Progenitor cell of endocrine pancreas (in vitro differentiated cells): Measurements from ENCODE around the gene SORL1. TPM values are rescaled to one million over a fixed set of nuclear protein-coding genes. Genes with fewer than 3 reads are reported as not detected.

Experiments used
- DNase-seq: peaks from one replicate; pipeline ENCODE4 v3.0.0; 2021; ENCODE audit warnings: low spot score; ENCODE audit not compliant: unreplicated experiment
- H3K27ac Mint-ChIP-seq: 2 replicates; pipeline ENCODE4 v1.8.0; 2021; ENCODE audit warnings: mild to moderate bottlenecking, moderate library complexity, mixed read lengths
- H3K27me3 Mint-ChIP-seq: 2 replicates; pipeline ENCODE4 v1.8.0; 2021; ENCODE audit warnings: mixed read lengths
- H3K36me3 Mint-ChIP-seq: 2 replicates; pipeline ENCODE4 v1.8.0; 2022; ENCODE audit warnings: mixed read lengths; ENCODE audit not compliant: insufficient read depth
- H3K4me1 Mint-ChIP-seq: 2 replicates; pipeline ENCODE4 v1.8.0; 2021; ENCODE audit warnings: low read depth, mixed read lengths
- H3K4me3 Mint-ChIP-seq: 2 replicates; pipeline ENCODE4 v1.8.0; 2021; ENCODE audit warnings: low read depth, mild to moderate bottlenecking, moderate library complexity, mixed read lengths
- H3K9me3 Mint-ChIP-seq: 2 replicates; pipeline ENCODE4 v1.8.0; 2021; ENCODE audit warnings: low read depth, mixed read lengths
- total RNA-seq: library from RNA; stranded (reverse); gene quantifications from 2 replicates; pipeline ENCODE4 v1.2.1, GENCODE V29; 2021
- TF ChIP-seq, protein P1 (sequence below): fragments of 200-600 bp; sonication (generic); IDR thresholded peaks from one replicate; pipeline ENCODE4 v1.5.0; 2021; ENCODE audit warnings: antibody characterized with exemption, mild to moderate bottlenecking; ENCODE audit not compliant: unreplicated experiment

SORL1 gene
- total RNA-seq, 1 donor from 2014 or later, result 31.8 TPM

DNA sequence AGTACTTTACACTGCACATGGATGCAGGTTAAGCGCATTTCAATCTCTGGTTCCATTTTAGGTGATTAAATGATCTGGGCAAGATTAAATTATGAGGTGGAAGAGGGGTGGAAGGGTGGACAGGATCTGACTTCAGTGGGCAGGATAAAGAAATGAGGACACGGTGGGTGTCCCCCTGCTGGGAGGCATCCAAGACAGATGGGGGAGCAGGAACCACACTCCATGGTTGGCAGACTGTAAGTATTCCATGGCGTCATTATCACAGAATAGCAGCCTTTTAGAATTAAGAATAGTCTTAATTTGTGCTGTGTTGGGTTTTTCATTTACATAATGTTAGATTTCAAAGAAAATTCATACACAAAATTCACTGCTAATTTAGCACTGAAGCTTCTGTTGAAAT lies 7.6 kb upstream of the SORL1 start:
- DNase-seq, result no peak
- H3K27me3 Mint-ChIP-seq, result peaks cover 3% of the 10 kb centered on the region
- H3K27ac Mint-ChIP-seq, result no peak overlapping the region
- peaks cover 11% of the 10 kb centered on the region for H3K4me1 Mint-ChIP-seq
- TF ChIP-seq, protein P1, sequence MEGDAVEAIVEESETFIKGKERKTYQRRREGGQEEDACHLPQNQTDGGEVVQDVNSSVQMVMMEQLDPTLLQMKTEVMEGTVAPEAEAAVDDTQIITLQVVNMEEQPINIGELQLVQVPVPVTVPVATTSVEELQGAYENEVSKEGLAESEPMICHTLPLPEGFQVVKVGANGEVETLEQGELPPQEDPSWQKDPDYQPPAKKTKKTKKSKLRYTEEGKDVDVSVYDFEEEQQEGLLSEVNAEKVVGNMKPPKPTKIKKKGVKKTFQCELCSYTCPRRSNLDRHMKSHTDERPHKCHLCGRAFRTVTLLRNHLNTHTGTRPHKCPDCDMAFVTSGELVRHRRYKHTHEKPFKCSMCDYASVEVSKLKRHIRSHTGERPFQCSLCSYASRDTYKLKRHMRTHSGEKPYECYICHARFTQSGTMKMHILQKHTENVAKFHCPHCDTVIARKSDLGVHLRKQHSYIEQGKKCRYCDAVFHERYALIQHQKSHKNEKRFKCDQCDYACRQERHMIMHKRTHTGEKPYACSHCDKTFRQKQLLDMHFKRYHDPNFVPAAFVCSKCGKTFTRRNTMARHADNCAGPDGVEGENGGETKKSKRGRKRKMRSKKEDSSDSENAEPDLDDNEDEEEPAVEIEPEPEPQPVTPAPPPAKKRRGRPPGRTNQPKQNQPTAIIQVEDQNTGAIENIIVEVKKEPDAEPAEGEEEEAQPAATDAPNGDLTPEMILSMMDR, result no peak
- H3K4me3 Mint-ChIP-seq, result no peak overlapping the region
- no peaks in the 10 kb centered on the region for H3K36me3 Mint-ChIP-seq
- no peaks in the 10 kb centered on the region for H3K9me3 Mint-ChIP-seq

DNA sequence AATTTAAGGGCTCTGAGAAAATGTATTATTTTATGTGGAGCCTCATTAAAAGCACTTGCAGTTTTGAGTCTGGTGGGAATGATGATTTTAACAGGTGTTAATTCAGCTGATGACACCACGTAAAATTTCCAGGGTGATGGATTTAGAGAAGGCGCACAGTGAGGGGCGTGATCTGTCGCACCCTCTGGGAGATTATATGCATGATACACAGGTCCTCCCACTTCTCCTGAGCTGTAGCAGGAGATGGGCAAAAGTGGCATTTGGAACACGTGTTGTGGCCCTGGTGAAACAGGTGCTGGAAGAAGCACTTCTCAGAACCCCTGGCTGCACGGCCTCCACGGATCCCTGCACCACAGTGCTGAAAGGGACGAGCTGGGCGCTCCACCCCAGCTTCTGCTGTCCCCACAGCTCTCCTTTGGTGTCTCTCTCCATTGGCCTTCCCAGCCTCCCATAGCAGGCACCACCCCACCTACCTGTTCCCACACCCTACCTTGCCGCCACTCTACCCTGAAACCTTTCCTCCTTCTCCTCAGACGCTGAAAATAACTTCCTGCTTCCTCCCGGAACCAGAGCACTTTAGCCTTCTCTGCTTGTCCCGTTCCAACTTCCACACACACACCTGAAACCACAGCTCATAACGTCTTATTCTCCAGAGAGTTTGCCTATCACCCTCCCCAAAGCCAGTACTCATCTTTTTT lies 6.9 kb upstream of the SORL1 start:
- H3K4me3 Mint-ChIP-seq, result no peak overlapping the region
- H3K27me3 Mint-ChIP-seq, result peaks cover 5% of the 10 kb centered on the region
- peaks cover 11% of the 10 kb centered on the region for H3K4me1 Mint-ChIP-seq
- no peaks in the 10 kb centered on the region for H3K36me3 Mint-ChIP-seq
- no peak for DNase-seq
- H3K27ac Mint-ChIP-seq, result no peak overlapping the region
- TF ChIP-seq, protein P1, result no peak
- H3K9me3 Mint-ChIP-seq, result no peaks in the 10 kb centered on the region

DNA sequence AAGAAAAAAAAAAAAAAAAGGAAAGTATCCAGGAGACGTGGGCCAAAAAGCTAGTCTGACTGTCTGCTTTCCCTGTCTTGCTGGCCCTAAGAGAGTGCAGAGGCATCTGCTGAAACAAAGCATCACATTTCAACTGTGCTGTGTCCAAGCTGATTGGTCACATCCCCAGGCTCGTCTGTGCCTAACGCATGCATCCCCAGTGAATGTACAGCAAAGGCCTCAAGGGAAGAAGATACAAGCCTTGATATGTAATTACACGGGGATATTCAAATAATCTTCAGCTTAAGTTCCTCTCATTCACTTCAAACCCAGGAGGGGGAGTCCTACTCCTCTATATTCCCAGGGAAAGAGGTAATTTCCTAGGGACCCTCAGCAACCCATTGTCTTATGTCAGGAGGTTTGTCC lies 5.4 kb upstream of the SORL1 start:
- TF ChIP-seq, protein P1, result no peak
- H3K4me3 Mint-ChIP-seq, result no peak overlapping the region
- H3K27me3 Mint-ChIP-seq, result peaks cover 5% of the 10 kb centered on the region
- H3K27ac Mint-ChIP-seq, result no peak overlapping the region
- peaks cover 17% of the 10 kb centered on the region for H3K4me1 Mint-ChIP-seq
- no peaks in the 10 kb centered on the region for H3K9me3 Mint-ChIP-seq
- H3K36me3 Mint-ChIP-seq, result no peaks in the 10 kb centered on the region
- no peak for DNase-seq

DNA sequence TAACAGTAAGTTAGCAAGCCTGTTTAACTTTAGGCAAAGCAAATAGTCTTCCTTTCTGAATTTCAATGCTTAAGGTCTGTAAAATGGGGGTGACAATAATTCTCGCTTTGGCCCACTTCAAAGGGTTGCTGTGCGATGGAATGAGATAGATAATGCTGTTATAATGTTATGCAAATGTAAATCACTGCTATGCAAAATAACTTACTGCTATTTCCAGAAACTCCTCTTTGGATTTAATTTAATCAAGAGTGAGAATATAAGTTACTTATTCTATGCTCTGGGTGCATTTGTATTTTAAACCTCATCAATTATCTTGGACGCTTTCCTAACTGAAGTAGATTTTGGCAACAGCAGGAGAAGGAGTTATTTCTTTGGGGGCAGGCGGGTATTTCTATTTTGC lies 4.1 kb upstream of the SORL1 start:
- DNase-seq, result no peak
- Mint-ChIP-seq H3K27ac (no peak overlapping the region), H3K36me3 (no peaks in the 10 kb centered on the region), H3K4me1 (peaks cover 20% of the 10 kb centered on the region), H3K4me3 (no peak overlapping the region), H3K27me3 (peaks cover 5% of the 10 kb centered on the region), H3K9me3 (no peaks in the 10 kb centered on the region)
- TF ChIP-seq, protein P1, result no peak

DNA sequence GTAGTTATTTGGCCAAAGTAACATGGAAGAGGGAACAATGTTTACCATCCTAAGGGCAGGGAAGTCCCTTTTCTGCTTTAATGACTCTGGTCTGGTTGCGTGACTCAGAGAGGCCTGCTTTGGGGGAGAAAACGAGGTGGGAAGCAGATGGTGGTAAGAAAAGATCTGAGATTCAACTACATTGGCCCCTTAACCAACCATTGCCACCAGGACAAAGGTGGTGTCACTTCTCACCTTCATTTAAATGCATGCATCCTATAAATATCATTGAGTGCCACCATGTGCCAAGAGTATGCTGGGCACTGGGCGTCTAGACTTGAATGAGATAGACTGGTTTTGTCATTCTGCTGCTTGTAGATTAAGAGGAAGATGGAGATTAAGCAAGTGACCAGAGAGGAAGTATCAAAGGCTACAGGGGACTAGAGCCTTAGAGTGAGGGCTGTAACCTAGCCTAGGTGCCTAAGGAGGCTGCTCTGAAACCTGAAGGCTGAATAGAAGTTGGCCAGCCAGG lies 3.6 kb upstream of the SORL1 start:
- peaks cover 5% of the 10 kb centered on the region for H3K27me3 Mint-ChIP-seq
- H3K36me3 Mint-ChIP-seq, result no peaks in the 10 kb centered on the region
- no peaks in the 10 kb centered on the region for H3K9me3 Mint-ChIP-seq
- no peak overlapping the region for H3K27ac Mint-ChIP-seq
- peaks cover 21% of the 10 kb centered on the region for H3K4me1 Mint-ChIP-seq
- H3K4me3 Mint-ChIP-seq, result no peak overlapping the region
- DNase-seq, result no peak
- TF ChIP-seq, protein P1, result no peak
